HG03097 (cell line): ENCODE results near the gene TAF4B.
A peak's percentile ranks its signal among the peaks of the same experiment; 100 is the strongest.
"Not testable (repeated sequence)": the region's sequence is repeated elsewhere in the genome, so short reads cannot be mapped to it uniquely, and the experiment has no call there.

Experiments
- ATAC-seq: cut with Tn5 transposase; IDR thresholded peaks from one replicate; pipeline ENCODE4 v1.9.1; 2021; ENCODE audit not compliant: unreplicated experiment, low FRiP score

The TAF4B gene

DNA sequence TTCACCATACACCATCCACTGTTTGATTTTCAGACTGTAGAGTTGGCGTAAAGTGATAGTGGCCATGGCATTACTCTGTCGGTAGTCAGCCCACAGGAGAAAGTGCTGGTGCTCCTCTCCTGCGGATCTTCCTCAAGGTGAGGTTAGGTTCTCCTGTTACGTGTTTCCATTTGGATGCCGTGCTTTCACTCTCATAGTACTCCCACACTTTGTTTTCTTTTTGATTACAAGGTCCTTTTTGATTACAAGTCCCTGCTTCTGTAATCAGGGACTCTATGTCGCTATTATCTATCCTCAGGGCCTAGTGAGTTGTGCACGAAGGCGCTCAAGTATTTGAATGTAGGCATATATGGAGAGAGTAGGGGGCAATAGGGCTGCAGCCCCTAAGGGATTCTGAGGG is 4.3 kb downstream of the TAF4B start:
- ATAC-seq, result no peak

DNA sequence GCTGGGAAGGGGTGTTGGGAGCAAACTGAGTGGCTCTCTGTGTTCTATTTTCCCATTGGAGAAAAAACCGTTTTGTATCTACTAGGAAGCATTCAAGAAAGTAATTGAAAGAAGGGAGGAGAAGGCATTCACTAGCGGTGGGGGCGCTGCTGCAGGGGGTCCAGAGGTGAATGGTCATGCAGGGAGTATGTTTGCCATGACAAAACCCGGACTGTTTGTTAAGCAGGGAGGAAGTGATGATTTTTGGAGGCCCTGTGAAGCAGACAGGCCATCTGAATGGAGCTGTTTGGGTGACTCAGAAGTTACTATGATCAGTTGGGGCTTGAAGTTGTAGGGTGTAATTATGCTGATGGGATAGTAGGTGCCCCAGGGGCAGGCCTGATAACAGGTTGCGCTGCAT is 7.0 kb downstream of the TAF4B start:
- ATAC-seq, result no peak

DNA sequence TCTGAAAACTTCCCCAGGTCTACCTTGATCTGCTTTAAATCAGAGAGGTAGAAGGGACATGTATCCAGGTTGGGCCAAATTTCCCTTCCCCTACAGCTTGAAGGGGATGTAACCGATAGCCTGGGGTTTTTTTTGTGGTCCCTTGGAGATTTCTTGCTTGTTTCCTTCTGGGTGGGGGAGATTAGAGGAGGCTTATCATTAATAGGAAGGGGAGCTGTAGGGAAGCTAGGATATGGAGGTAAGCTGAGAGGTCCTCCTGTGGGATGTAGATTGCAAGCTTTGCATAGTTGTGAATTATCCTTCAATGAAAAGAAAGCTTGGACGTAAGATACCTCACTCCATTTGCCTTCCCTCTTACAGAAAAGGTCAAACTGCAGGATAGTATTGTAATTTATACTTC is 11.1 kb downstream of the TAF4B start:
- not testable (repeated sequence) for ATAC-seq

DNA sequence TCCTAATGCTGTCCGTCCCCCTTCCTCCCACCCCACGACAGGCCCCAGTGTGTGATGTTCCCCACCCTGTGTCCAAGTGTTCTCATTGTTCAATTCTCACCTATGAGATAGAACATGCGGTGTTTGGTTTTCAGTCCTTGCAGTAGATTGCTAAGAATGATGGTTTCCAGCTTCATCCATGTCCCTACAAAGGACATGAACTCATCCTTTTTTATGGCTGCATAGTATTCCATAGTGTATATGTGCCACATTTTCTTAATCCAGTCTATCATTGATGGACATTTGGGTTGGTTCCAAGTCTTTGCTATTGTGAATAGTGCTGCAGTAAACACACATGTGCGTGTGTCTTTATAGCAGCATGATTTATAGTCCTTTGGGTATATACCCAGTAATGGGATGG is 12.5 kb downstream of the TAF4B start:
- not testable (repeated sequence) for ATAC-seq

DNA sequence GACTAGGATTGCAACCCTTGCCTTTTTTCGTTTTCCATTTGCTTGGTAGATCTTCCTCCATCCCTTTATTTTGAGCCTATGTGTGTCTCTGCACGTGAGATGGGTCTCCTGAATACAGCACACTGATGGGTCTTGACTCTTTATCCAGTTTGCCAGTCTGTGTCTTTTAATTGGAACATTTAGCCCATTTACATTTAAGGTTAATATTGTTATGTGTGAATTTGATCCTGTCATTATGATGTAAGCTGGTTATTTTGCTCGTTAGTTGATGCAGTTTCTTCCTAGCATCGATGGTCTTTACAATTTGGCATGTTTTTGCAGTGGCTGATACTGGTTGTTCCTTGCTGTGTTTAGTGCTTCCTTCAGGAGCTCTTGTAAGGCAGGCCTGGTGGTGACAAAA is 16.1 kb downstream of the TAF4B start:
- ATAC-seq, result not testable (repeated sequence)

DNA sequence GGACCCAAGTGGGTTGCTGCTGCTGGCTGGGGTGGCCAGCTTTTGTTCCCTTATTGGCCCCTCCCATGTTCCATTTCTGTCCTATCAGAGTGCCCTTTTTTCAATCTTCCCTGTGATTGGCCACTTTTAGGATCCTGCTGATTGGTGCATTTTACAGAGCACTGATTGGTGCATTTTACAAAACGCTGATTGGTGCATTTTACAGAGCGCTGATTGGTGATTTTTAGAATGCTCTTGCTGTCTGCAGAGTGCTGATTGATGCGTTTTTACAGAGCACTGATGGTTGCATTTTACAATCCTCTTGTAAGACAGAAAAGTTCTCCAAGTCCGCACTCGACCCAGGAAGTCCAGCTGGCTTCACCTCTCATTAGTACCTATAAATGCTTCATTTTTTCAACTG is 19.2 kb downstream of the TAF4B start:
- not testable (repeated sequence) for ATAC-seq

DNA sequence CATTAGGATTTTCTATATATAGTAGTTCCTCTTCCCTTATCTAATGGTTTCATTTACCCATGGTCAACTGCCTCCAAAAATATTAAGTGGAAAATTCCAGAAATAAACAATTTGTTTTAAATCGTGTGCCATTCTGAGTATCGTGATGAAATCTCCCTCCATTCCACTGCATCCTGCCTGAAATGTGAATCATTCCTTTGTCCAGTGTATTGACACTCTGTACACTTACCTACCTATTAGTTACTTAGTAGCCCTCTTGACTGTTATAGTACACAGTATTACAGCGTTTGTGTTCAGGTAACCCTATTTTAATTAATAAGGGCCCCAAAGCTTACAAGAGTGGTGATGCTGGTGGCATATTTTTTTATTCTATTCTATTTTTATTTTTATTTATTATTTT is 26.2 kb downstream of the TAF4B start:
- no peak for ATAC-seq

DNA sequence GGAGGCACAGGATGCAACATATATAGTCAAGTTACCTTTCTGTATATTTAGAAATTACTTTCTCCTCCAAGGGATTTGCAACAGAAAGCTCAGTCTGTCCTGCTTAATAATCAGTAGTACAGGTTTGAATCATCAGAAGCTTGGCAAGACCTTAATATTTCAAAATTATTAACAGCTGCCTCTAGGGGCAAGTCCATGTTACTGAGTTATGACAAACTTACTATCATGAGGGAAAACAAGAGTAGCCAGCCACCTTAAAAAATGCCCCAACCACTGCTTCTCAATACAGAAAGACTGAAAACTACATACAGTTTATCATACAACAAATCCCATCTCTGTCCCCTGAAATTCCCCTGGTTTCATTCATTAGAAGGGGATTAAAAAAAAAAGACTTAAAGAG is 28.6 kb downstream of the TAF4B start:
- not testable (repeated sequence) for ATAC-seq

DNA sequence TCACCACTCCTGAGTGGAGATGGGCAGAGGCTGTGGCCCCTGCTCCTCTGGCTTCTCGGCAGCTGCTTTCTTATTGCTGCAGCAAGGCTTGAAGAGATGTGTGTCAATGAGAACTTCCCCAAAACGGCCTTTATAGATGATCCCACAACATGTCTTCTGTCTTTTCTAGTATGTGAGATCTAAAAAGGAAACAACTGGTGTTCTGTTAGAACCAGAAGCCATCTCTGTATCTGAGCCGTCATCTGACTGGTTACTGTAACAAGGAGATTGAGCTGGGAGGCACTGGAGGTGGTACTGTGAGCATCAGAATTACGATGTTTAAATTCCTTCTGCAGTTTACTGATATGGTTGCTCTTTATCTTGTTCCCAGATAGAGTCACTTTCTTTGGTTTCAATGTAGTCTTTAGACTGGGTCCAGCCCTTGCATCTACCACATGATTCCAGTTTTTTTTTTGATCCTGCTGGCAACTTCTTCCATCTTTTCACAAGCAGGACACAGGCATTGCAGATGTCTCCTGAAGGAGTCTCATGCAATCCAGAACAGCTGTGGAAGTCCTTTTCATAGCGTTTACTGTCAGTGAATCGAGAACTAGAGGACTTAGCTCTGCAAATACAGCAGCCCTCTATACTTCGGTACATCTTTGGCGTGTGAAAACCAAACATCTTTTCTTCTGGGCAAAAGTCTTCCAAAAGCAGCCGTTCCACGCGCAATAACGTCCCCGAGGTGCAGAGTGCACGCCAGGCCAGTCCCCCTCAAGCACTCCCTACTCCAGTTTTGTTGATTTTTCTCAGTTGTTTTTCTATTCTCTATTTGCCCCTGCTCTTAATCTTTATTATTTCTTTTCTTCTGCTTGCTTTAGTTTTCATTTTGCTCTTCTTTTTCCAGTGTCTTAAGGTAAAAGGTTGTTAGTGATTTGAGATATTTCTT is 29.7 kb downstream of the TAF4B start:
- peak; percentile 47 for ATAC-seq

DNA sequence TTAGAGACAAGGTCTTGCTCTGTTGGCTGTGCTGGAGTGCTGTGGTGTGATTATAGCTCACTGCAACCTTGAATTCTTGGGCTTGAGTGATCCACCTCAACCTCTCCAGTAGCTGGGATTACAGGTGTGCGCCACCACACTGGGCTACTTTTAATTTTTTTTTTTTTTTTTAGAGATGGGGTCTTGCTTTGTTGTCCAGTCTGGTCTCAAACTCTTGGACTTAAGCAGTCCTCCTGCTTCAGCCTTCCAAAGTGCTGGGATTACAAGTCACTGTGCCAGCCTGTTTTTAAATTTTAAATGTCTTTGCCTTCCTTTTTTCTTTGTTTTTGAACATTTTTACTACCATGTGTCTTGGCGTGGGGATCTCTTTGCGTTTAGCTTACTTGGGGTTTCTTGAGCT is 32.5 kb downstream of the TAF4B start:
- no peak for ATAC-seq

DNA sequence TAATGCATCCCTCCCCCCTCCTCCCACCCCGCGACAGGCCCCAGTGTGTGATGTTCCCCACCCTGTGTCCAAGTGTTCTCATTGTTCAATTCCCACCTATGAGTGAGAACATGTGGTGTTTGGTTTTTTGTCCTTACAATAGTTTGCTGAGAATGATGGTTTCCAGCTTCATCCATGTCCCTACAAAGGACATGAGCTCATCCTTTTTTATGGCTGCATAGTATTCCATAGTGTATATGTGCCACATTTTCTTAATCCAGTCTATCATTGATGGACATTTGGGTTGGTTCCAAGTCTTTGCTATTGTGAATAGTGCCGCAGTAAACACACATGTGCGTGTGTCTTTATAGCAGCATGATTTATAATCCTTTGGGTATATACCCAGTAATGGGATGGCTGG is 33.2 kb downstream of the TAF4B start:
- not testable (repeated sequence) for ATAC-seq

DNA sequence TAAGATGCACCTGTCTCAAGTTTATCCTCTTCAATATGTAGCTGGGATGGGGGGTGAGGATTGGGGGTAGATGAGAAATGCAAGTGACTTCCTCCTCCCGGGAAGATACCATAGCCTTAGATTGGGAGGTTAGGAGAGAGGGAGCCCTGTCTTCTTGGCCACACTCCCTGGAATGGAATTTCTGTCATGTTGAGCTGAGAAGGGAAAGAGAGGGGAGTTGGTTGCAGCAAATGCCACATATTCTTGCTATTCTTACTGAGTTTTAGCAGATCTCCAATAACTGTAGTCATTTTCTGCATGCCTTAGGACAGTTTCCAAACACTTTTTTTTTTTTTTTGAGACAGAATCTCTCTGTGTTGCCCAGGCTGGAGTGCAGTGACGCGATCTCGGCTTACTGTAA is 35.9 kb downstream of the TAF4B start:
- no peak for ATAC-seq

DNA sequence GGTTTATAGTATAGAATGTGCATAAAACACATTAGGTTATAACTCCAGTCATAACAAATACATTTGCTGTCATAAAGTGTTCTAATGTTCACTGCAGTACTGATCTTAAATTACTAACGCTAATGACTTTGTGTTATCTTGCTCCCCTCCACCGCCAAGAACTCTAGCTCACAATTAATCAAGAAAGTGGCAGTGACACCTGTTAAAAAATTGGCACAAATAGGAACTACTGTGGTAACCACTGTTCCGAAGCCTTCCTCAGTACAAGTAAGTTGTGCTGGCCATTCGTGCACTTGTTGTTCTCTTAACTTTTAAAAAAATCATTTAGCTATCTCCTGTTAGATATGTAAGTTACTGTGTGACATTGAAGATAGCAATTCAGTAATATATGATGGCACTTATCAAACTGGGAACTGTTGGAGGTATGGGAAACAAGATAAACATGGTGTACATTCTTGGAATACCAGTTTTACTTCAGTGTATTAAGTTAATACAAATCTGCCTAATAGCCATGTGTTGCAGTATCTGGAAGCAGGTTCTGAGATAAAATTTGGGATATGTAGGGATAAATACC is 41.2 kb downstream of the TAF4B start:
- ATAC-seq, result no peak

DNA sequence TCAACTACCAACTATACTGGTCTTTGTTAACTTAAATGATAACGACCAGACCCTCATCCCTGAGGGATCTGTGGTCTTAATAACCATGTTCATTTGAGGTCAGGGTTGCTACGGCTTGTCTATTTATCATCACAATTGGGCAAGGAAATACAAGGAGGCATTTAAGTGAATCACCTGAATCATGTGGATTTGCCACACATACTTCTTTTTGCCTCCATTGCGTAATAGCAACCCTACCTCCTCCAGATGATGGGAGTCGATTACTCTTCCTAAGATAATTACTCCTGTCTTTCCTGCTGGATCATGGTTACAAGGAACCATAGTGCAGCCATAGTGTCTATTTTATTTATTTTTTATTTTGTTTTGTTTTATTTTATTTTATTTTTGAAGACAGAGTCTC is 42.2 kb downstream of the TAF4B start:
- no peak for ATAC-seq

DNA sequence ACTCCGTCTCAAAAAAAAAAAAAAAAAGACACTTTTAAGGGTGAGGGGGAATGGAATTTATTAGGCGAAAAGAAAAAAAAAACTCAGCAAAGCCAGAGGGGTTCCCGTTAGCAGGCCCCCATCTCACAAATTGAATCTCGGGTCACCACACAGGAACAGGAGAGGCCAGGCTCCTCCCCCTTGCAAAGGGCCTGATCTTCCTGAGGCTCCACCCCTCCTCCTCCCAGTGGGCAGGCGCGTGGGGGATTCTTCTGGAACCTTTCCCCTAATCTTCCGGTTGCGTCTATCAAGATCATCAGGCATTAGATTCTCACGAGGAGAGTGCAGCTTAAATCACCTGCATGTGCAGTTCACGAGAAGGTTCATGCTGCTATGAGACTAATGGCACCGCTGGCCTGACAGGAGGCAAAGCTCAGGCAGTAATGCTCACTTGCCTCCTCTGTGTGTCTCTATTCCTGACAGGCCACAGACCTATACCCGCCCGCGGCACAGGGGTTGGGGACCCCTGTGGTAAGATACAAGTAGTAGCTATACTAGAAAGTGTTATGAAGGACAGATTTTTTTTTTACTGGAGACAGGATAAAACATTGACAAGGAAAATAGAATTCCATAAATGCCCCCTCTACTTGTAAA is 45.8 kb downstream of the TAF4B start:
- ATAC-seq, result no peak

DNA sequence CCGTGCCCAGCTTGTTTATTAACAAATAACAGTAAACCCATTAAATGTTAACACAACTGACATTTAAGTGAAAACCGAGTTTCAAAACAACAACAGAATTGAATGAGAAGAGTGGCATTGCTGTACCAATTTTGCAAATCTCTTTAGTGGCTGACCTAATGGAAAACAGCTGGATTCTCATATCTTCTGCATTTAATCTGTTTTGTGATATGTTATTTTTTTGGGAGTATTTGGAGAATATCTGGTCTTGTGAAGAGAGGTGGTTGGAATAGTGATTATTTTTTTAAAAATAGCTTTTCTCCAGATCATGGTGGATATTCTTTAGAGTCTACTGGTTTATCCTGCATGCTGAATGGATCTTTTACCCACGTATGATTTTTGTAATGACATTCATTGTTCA is 51.1 kb downstream of the TAF4B start:
- no peak for ATAC-seq

DNA sequence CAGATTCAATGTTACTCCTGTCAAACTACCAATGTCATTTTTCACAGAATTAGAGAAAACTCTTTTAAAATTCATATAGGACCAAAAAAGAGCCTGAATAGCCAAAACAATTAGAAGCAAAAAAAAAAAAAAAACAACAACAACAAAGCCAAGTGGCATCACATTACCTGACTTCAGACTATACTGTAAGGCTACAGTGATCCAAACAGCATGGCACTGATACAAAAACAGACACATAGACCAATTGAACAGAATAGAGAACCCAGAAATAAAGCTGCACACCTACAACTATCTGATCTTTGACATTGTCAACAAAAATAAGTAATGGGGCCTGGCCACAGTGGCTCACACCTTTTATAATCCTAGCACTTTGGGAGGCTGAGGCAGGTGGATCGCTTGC is 53.2 kb downstream of the TAF4B start:
- ATAC-seq, result no peak

DNA sequence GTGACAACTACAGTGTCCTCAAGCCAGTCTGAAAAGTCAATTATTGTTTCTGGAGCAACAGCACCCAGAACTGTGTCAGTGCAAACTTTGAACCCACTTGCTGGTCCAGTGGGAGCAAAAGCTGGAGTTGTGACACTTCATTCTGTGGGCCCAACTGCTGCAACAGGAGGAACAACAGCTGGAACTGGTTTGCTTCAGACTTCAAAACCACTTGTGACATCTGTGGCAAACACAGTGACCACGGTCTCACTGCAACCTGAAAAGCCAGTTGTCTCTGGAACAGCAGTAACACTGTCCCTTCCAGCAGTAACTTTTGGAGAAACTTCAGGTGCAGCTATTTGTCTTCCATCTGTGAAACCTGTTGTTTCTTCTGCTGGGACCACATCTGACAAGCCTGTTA is 59.8 kb downstream of the TAF4B start:
- no peak for ATAC-seq

DNA sequence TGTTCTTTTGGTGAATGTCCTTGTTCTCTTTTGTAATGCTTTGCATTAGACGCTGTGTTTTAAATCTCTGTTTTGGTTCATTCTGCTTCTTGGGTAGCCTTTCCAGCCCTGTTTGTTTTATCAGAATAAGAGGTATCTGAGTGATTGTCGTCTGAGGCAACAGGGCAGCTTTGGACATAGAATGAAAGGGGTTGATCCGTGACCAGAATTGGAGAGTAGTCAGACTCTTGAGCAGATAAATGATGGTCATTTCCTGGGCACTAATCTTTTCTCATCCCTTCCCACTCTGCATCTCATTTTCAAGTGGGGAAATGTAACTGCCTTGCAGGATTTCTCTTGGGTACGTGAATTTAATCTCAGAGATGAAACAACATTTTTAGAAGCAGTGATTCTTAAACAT is 61.4 kb downstream of the TAF4B start:
- ATAC-seq, result no peak

DNA sequence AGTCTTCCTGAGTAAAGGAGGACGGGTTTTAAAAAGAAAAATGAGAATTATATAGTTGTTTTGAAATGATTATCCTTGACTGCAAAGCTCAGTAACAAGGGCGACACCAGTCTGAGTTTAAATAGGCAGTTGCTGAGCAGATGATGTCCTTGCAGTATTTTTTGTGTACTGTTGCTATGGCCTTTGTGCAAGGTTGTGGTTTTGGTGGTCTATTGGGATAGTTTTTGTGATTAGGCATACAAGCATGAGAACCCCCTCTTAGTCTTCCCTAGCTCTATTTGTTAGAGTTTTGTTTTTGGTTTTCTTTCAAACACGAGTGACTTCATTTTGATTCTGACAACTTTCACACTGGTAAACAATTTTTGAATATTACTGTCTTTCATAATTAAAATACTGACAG is 64.1 kb downstream of the TAF4B start:
- no peak for ATAC-seq

DNA sequence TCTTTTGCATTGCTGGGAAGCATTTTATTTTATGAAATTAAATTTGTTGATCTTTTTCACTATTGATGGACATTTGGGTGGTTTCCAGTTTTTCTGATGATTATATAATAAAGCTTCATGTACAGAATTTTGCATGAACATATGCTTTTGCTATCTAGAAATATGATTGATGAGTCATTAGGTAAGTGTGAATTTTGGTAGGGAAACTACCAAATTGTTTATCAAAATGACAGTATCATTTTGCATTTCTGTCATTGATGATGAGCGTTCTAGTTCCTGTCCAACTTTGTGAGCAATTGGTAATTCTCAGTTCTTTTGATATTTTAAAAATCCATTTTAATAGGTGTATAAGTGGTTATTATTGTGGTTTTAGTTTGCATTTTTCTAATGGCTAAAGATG is 67.7 kb downstream of the TAF4B start:
- no peak for ATAC-seq

DNA sequence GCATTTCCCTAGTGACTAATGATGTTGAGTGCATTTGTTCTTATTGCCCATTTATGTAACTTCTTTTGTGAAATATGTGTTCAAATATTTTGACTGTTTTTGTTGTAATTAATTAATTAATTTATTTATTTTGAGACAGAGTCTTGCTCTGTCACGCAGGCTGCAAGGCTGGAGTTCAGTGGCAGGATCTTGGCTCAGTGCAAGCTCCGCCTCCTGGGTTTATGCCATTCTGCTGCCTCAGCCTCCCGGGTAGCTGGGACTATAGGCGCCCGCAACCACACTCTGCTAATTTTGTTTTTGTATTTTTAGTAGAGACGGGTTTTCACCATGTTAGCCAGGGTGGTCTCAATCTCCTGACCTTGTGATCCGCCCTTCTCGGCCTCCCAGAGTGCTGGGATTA is 71.9 kb downstream of the TAF4B start:
- no peak for ATAC-seq
